Neuronal stem cell (in vitro differentiated cells): ENCODE results near the gene VIL1.

ENCODE experiments used
- DNase-seq: peaks from one replicate; pipeline ENCODE4 v3.0.0-alpha.2; 2013; ENCODE audit warnings: low spot score
- H2AFZ ChIP-seq: one replicate; pipeline ENCODE4 v1.6.1; 2013; ENCODE audit warnings: mild to moderate bottlenecking, low read length, inconsistent platforms
- H2AK5ac ChIP-seq: 2 replicates; pipeline ENCODE4 v1.6.1; 2013; ENCODE audit warnings: low read depth, mild to moderate bottlenecking, inconsistent platforms, low read length, moderate library complexity, mixed read lengths
- H2BK120ac ChIP-seq: 2 replicates; pipeline ENCODE4 v1.6.1; 2013; ENCODE audit warnings: low read depth, mild to moderate bottlenecking, inconsistent platforms, low read length, moderate library complexity, mixed read lengths
- H2BK12ac ChIP-seq: one replicate; pipeline ENCODE4 v1.6.1; 2013; ENCODE audit warnings: low read length, inconsistent platforms
- H2BK15ac ChIP-seq: 2 replicates; pipeline ENCODE4 v1.6.1; 2013; ENCODE audit warnings: mild to moderate bottlenecking, low read length, inconsistent platforms, mixed read lengths
- H2BK5ac ChIP-seq: one replicate; pipeline ENCODE4 v1.6.1; 2013; ENCODE audit warnings: inconsistent platforms, mild to moderate bottlenecking, low read length, moderate library complexity
- H3K14ac ChIP-seq: one replicate; pipeline ENCODE4 v1.6.1; 2013; ENCODE audit warnings: low read length, inconsistent platforms
- H3K18ac ChIP-seq: 2 replicates; pipeline ENCODE4 v1.6.1; 2013; ENCODE audit warnings: low read length, inconsistent platforms
- H3K23ac ChIP-seq: 2 replicates; pipeline ENCODE4 v1.6.1; 2013; ENCODE audit warnings: low read depth, mild to moderate bottlenecking, mixed read lengths, low read length, inconsistent platforms; ENCODE audit not compliant: poor library complexity
- H3K27ac ChIP-seq: replicated peaks from 3 replicates; pipeline ENCODE4 v1.5.1; 2013; ENCODE audit warnings: low read length, inconsistent platforms
- H3K27me3 ChIP-seq, 3 experiments: 2 replicates each; pipeline ENCODE4 v1.6.1; 2013; ENCODE audit warnings: low read length in 3 of 3, mild to moderate bottlenecking in 2 of 3, inconsistent platforms in 1 of 3, low read depth in 1 of 3, mixed read lengths in 1 of 3, moderate library complexity in 1 of 3; ENCODE audit not compliant: control insufficient read depth in 3 of 3, insufficient read depth in 3 of 3
- H3K36me3 ChIP-seq, 2 donors: replicated peaks in 1 of 2; 2 replicates each; pipeline ENCODE4 v1.6.1; 2013; ENCODE audit warnings: low read length in 2 of 2; ENCODE audit not compliant: control insufficient read depth in 2 of 2, insufficient read depth in 2 of 2
- H3K4ac ChIP-seq: 2 replicates; pipeline ENCODE4 v1.6.1; 2013; ENCODE audit warnings: inconsistent platforms, mild to moderate bottlenecking, low read length, moderate library complexity
- H3K4me1 ChIP-seq, 2 donors: 1 replicate in 1 of 2; 2 replicates in 1 of 2; pipeline ENCODE4 v1.6.1; 2013; ENCODE audit warnings: low read length in 2 of 2, low read depth in 1 of 2; ENCODE audit not compliant: control insufficient read depth in 2 of 2, insufficient read depth in 1 of 2
- H3K4me2 ChIP-seq: one replicate; pipeline ENCODE4 v1.6.1; 2013; ENCODE audit warnings: mild to moderate bottlenecking, low read length, inconsistent platforms; ENCODE audit not compliant: insufficient read depth, poor library complexity, severe bottlenecking
- H3K4me3 ChIP-seq, 2 donors: 2 replicates each; pipeline ENCODE4 v1.5.1; 2013; ENCODE audit warnings: low read length in 2 of 2, mild to moderate bottlenecking in 2 of 2, inconsistent platforms in 1 of 2, moderate library complexity in 1 of 2
- H3K79me1 ChIP-seq: one replicate; pipeline ENCODE4 v1.6.1; 2013; ENCODE audit warnings: low read depth, mild to moderate bottlenecking, inconsistent platforms, low read length, moderate library complexity
- H3K9ac ChIP-seq: one replicate; pipeline ENCODE4 v1.6.1; 2013; ENCODE audit warnings: mild to moderate bottlenecking, low read depth, low read length, inconsistent platforms; ENCODE audit not compliant: poor library complexity
- H3K9me3 ChIP-seq, 2 donors: replicated peaks in 1 of 2; 2 replicates each; pipeline versions ENCODE3 to v1.6.1; 2013; ENCODE audit warnings: low read length in 2 of 2, mild to moderate bottlenecking in 2 of 2, inconsistent platforms in 1 of 2, low read depth in 1 of 2, mixed read lengths in 1 of 2, moderate library complexity in 1 of 2; ENCODE audit not compliant: control insufficient read depth in 2 of 2, insufficient read depth in 1 of 2
- H4K8ac ChIP-seq: one replicate; pipeline ENCODE4 v1.6.1; 2013; ENCODE audit warnings: low read depth, mild to moderate bottlenecking, inconsistent platforms, low read length, moderate library complexity
- H4K91ac ChIP-seq: one replicate; pipeline ENCODE4 v1.6.1; 2013; ENCODE audit warnings: low read length, low read depth, mild to moderate bottlenecking, inconsistent platforms; ENCODE audit not compliant: poor library complexity
- WGBS, 2 donors: extraction: QIAGEN DNeasy Blood & Tissue Kit; methylation state at CpG; one replicate each; pipeline ENCODE4 v1.1.7; 2013; ENCODE audit warnings: missing lambda C conversion rate in 2 of 2, mixed read lengths in 1 of 2; ENCODE audit not compliant: insufficient read length in 2 of 2, insufficient replicate concordance in 1 of 2; ENCODE audit errors: extremely low coverage in 2 of 2; 5-methylcytosine and 5-hydroxymethylcytosine counted together

VIL1 gene

DNA sequence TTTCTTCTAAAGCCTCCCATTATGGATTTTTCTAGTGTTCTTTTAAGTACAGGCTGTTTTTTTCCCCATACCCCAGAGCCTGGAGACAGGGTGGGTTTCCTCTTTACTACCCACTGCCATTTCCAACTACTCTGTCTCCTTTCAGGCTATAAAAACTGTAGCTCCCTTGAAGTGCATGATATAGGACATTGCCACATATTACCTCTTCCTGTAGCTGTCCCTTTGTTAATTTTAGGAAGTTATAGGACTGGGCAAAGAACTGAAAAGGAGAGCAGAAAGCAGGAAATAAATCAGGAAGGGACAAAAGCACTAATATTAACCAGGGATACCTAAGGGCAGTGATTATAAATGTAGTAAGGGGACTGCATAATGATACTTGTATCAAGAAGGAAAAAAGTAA is 54.1 kb downstream of the VIL1 start:
- no peak overlapping the region for H2BK120ac ChIP-seq

DNA sequence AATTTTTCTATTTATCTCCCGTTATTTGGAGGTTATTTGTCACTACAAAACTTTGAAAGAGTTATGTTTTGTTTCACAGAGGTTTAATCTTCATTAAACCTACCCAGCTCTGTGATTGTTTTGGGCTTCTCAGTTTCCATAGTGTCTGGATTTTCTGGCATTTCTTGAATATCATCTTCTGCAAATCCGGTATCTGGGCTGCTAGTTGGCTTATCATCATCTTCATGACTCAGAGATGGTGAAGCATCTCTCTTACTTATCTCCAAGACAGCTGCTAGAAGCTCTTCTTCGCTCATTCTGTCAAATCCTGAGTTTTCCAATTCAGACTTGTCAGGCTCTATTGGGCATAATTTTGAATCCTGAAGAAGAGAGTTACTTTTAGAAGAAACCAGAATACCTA is 55.6 kb downstream of the VIL1 start:
- Histone ChIP-seq H2BK15ac (no peak overlapping the region), H3K9me3 (no peaks in the 10 kb centered on the region), H3K27me3 (no peaks in the 10 kb centered on the region), H2BK5ac (no peak overlapping the region), H3K4ac (no peak overlapping the region), H3K4me2 (no peak overlapping the region), H3K27ac (no peak overlapping the region), H4K8ac (no peak overlapping the region), H2AK5ac (no peak overlapping the region), H3K79me1 (no peaks in the 10 kb centered on the region), H3K14ac (no peak overlapping the region), H2AFZ (no peak overlapping the region), H3K9ac (no peak overlapping the region), H3K36me3 (peaks cover 10 to 95% of the 10 kb centered on the region in 2 donors), H3K4me3 (no peak overlapping the region), H2BK120ac (no peak overlapping the region), H4K91ac (no peak overlapping the region), H3K23ac (no peak overlapping the region), H3K4me1 (no peaks in the 10 kb centered on the region), H3K18ac (no peak overlapping the region), H2BK12ac (no peak overlapping the region)
- no peak for DNase-seq
- no CpG with 5 or more reads among the region's 3 CpGs for WGBS, 2 donors

More for the DNA sequence above, 54.1 kb downstream of the VIL1 start:
- peaks cover 10 to 92% of the 10 kb centered on the region in 2 donors for H3K36me3 ChIP-seq
- no peak overlapping the region for H3K14ac ChIP-seq
- H2AFZ ChIP-seq: no peak overlapping the region
- no peaks in the 10 kb centered on the region for H3K9me3 ChIP-seq
- no peak overlapping the region for H2BK5ac ChIP-seq
- H3K27me3 ChIP-seq: no peaks in the 10 kb centered on the region
- no peak overlapping the region for H2AK5ac ChIP-seq
- DNase-seq: no peak
- no peak overlapping the region for H4K91ac ChIP-seq
- no peaks in the 10 kb centered on the region for H3K4me1 ChIP-seq
- H3K27ac ChIP-seq: no peak overlapping the region
- H3K18ac ChIP-seq: no peak overlapping the region
- H4K8ac ChIP-seq: no peak overlapping the region
- H3K79me1 ChIP-seq: no peaks in the 10 kb centered on the region
- H3K4ac ChIP-seq: no peak overlapping the region
- H2BK12ac ChIP-seq: no peak overlapping the region
- H2BK15ac ChIP-seq: no peak overlapping the region
- no peak overlapping the region for H3K4me3 ChIP-seq
- no peak overlapping the region for H3K9ac ChIP-seq
- H3K4me2 ChIP-seq: no peak overlapping the region
- H3K23ac ChIP-seq: no peak overlapping the region

DNA sequence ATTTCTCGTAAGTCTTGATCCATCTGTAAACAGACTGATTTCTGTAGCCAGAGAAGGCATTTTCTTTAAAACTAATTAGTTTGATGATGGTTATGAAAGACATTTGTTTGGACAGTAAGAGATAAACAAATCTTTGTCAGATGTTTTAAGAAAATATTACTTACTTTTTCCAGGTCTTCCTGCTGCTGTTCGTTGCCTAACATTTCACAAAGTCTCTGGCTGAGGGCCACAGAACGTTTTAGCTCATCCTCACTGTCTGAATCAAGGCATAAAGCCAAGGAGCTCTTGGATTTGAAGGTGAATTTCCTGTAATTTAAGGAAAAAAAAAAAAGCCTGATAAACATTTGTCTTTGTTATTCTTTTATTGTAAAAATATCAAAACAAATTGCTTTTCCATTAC is 57.8 kb downstream of the VIL1 start:
- no peak overlapping the region for H2BK5ac ChIP-seq
- H4K91ac ChIP-seq: no peak overlapping the region
- no CpG with 5 or more reads among the region's 3 CpGs for WGBS, 2 donors
- no peak overlapping the region for H3K27ac ChIP-seq
- H3K27me3 ChIP-seq: no peaks in the 10 kb centered on the region
- H2AFZ ChIP-seq: no peak overlapping the region
- H3K4me1 ChIP-seq: no peaks in the 10 kb centered on the region
- H3K4me3 ChIP-seq: no peak overlapping the region
- H3K9ac ChIP-seq: no peak overlapping the region
- no peak overlapping the region for H3K4me2 ChIP-seq
- no peak overlapping the region for H2AK5ac ChIP-seq
- no peak overlapping the region for H3K23ac ChIP-seq
- no peak overlapping the region for H3K18ac ChIP-seq
- no peak overlapping the region for H4K8ac ChIP-seq
- no peaks in the 10 kb centered on the region for H3K9me3 ChIP-seq
- no peak overlapping the region for H2BK120ac ChIP-seq
- no peak overlapping the region for H3K4ac ChIP-seq
- no peak overlapping the region for H3K14ac ChIP-seq
- DNase-seq: no peak
- H2BK12ac ChIP-seq: no peak overlapping the region
- peaks cover 8 to 99% of the 10 kb centered on the region in 2 donors for H3K36me3 ChIP-seq
- no peaks in the 10 kb centered on the region for H3K79me1 ChIP-seq
- H2BK15ac ChIP-seq: no peak overlapping the region

DNA sequence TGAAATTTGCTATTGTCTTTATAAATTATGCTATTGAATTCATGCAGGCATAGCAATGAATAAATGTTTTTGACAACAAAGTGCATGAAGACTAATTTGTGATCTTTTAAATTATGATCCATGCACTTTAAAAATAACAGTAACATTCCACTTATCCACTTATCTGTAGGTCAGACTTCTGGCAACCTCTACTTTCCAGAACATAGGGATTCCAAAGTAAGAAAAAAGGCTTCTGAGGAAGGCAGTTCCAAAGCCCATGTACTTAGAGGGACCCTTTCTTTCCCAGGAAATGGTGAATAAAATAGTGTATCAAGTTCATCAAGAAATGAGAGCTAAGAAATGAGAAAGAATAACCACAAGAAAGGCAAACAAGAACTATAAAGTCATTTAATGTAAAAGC is 58.3 kb downstream of the VIL1 start:
- Histone ChIP-seq H3K27ac (no peak overlapping the region), H3K9me3 (no peaks in the 10 kb centered on the region), H2BK120ac (no peak overlapping the region), H3K4me1 (no peaks in the 10 kb centered on the region), H3K79me1 (no peaks in the 10 kb centered on the region), H3K36me3 (peaks cover 10 to 100% of the 10 kb centered on the region in 2 donors), H2AK5ac (no peak overlapping the region), H4K8ac (no peak overlapping the region), H2BK15ac (no peak overlapping the region), H4K91ac (no peak overlapping the region), H3K23ac (no peak overlapping the region), H3K9ac (no peak overlapping the region), H3K27me3 (no peaks in the 10 kb centered on the region), H3K14ac (no peak overlapping the region), H3K4ac (no peak overlapping the region), H3K18ac (no peak overlapping the region), H2BK12ac (no peak overlapping the region), H2BK5ac (no peak overlapping the region), H3K4me3 (no peak overlapping the region), H2AFZ (no peak overlapping the region), H3K4me2 (no peak overlapping the region)
- no peak for DNase-seq
